NCI-H526 (cell line): ENCODE results near the gene C9orf153.
A peak's percentile ranks its signal among the peaks of the same experiment; 100 is the strongest.
"Not testable (repeated sequence)": the region's sequence is repeated elsewhere in the genome, so short reads cannot be mapped to it uniquely, and the experiment has no call there.

ENCODE experiments used
- DNase-seq, 2 experiments: peaks; one replicate each; lab custom pipeline; 2025; lab: John Stamatoyannopoulos, UW

The C9orf153 gene

GRCh38 chr9:86263876-86264275 lies 4.4 kb upstream of the C9orf153 start:
- DNase-seq: no peak

GRCh38 chr9:86262492-86262891 lies 3.0 kb upstream of the C9orf153 start:
- no peak for DNase-seq

- no peak for DNase-seq
Measured at GRCh38 chr9:86257391-86257790, 2.1 kb downstream of the C9orf153 start.

- DNase-seq: no peak
Measured at GRCh38 chr9:86256653-86257052, 2.8 kb downstream of the C9orf153 start.

- no peak for DNase-seq
Measured at GRCh38 chr9:86253577-86253976, 5.9 kb downstream of the C9orf153 start.

GRCh38 chr9:86252870-86253269 lies 6.6 kb downstream of the C9orf153 start:
- no peak for DNase-seq

GRCh38 chr9:86250123-86250522 lies 9.3 kb downstream of the C9orf153 start:
- DNase-seq: no peak

GRCh38 chr9:86248746-86249145 lies 10.7 kb downstream of the C9orf153 start:
- DNase-seq: no peak

- peak; percentile 30 to 71 for DNase-seq
Measured at GRCh38 chr9:86246752-86247161, 12.7 kb downstream of the C9orf153 start.

GRCh38 chr9:86242071-86242470 lies 17.4 kb downstream of the C9orf153 start:
- DNase-seq: no peak

- no peak for DNase-seq
Measured at GRCh38 chr9:86241216-86241615, 18.2 kb downstream of the C9orf153 start.

- no peak for DNase-seq
Measured at GRCh38 chr9:86238861-86239770, 20.3 kb downstream of the C9orf153 start.

GRCh38 chr9:86230858-86231257 lies 28.6 kb downstream of the C9orf153 start:
- DNase-seq: no peak

- no peak for DNase-seq
Measured at GRCh38 chr9:86222667-86223066, 36.8 kb downstream of the C9orf153 start.

GRCh38 chr9:86219606-86220005 lies 39.9 kb downstream of the C9orf153 start:
- DNase-seq: no peak

GRCh38 chr9:86217076-86217755 lies 42.2 kb downstream of the C9orf153 start:
- no peak for DNase-seq

- DNase-seq: no peak
Measured at GRCh38 chr9:86207193-86207592, 52.3 kb downstream of the C9orf153 start.

GRCh38 chr9:86202338-86202882 lies 57.0 kb downstream of the C9orf153 start:
- peak in 1 of 2 experiments; percentile 55 for DNase-seq

- no peak for DNase-seq
Measured at GRCh38 chr9:86201474-86202337, 57.8 kb downstream of the C9orf153 start.

- no peak for DNase-seq
Measured at GRCh38 chr9:86200599-86201162, 58.8 kb downstream of the C9orf153 start.

- DNase-seq: no peak
Measured at GRCh38 chr9:86193088-86193487, 66.4 kb downstream of the C9orf153 start.

- not testable (repeated sequence) for DNase-seq
Measured at GRCh38 chr9:86190700-86191099, 68.8 kb downstream of the C9orf153 start.
